ENCODE data around the gene TRHDE. TPM values are rescaled to one million over a fixed set of nuclear protein-coding genes. Genes with fewer than 3 reads are reported as not detected.

Gene TRHDE
- total and polyA plus RNA-seq, 9 of the 15 experiments (the other 6 are each of a cell fraction or from before 2014, with no cell fraction given), result 0.03 to 0.29 (median 0.09) TPM

- Histone ChIP-seq H3K27ac (ENCODE audit: extremely low read depth, low read depth, low read length) (no peak overlapping the region), H4K20me1 (replicated peaks; ENCODE audit: control insufficient read depth, insufficient read depth, low read length) (no peaks in the 10 kb centered on the region), H3K9me3 (replicated peaks; ENCODE audit: control insufficient read depth, insufficient read depth, low read depth, low read length) (no peaks in the 10 kb centered on the region), H3K79me2 (ENCODE audit: control insufficient read depth, insufficient read depth, low read length) (no peaks in the 10 kb centered on the region), H3K4me1 (replicated peaks in 1 of 2; ENCODE audit: control insufficient read depth in 2 of 2, insufficient read depth in 2 of 2, low read length in 2 of 2) (no peaks in the 10 kb centered on the region), H3K4me3 (no peak overlapping the region), H3K4me2 (ENCODE audit: insufficient read depth, low read length) (no peak overlapping the region), H3K9me1 (ENCODE audit: control insufficient read depth, insufficient read depth, low read length) (no peaks in the 10 kb centered on the region), H3K9ac (ENCODE audit: insufficient read depth in 1 of 2, low read depth in 2 of 2, low read length in 2 of 2) (no peak overlapping the region), H2AFZ (ENCODE audit: low read depth, low read length) (no peak overlapping the region), H3K27me3 (ENCODE audit: control insufficient read depth in 2 of 2, insufficient read depth in 2 of 2, low read length in 2 of 2) (no peaks in the 10 kb centered on the region), H3K36me3 (ENCODE audit: control insufficient read depth, insufficient read depth, low read length) (no peaks in the 10 kb centered on the region)
- ChIA-PET POLR2A (no interaction called here), CTCF (ENCODE audit: low intra/inter-chr PET ratio) (no interaction called here)
- TF ChIP-seq ZNF174 (CRISPR knock-in tag; IDR thresholded peaks at IDR 0.05) (no peak), ZNF165 (CRISPR knock-in tag; IDR thresholded peaks at IDR 0.05; ENCODE audit: borderline replicate concordance) (no peak), TCF7L2 (IDR thresholded peaks at IDR 0.05; ENCODE audit: low read depth, low read length) (no peak), TRIM28 (IDR thresholded peaks at IDR 0.05) (no peak), ARID4B (CRISPR knock-in tag; IDR thresholded peaks at IDR 0.05) (no peak), PHB (CRISPR knock-in tag; IDR thresholded peaks at IDR 0.05) (no peak), ILF3 (IDR thresholded peaks at IDR 0.05; ENCODE audit: borderline replicate concordance) (no peak), PRPF4 (IDR thresholded peaks at IDR 0.05; ENCODE audit: insufficient read depth, low read depth, low read length, poor library complexity, severe bottlenecking) (no peak), PRDM10 (IDR thresholded peaks at IDR 0.05; ENCODE audit: partially characterized antibody) (no peak), ZNF133 (CRISPR knock-in tag; IDR thresholded peaks at IDR 0.05) (no peak), SNIP1 (IDR thresholded peaks at IDR 0.05; ENCODE audit: low read depth) (no peak), SIX5 (IDR thresholded peaks at IDR 0.05; ENCODE audit: borderline replicate concordance in 1 of 2, insufficient read depth in 1 of 2, low read depth in 1 of 2, low read length in 2 of 2) (no peak), ZFPM2 (CRISPR knock-in tag; IDR thresholded peaks at IDR 0.05) (no peak), ID3 (CRISPR knock-in tag; IDR thresholded peaks at IDR 0.05) (no peak), ID3 (tag; IDR thresholded peaks at IDR 0.05) (no peak), ARHGAP35 (IDR thresholded peaks at IDR 0.05; ENCODE audit: partially characterized antibody) (no peak)
- WGBS (ENCODE audit: insufficient coverage, low coverage, missing lambda C conversion rate), result 8% methylated on average over 2 of the region's 3 CpGs
- in situ Hi-C loops (cut with MboI) (no loop called here), intact Hi-C loops (cut with micrococcal nuclease) (no loop called here)
- ATAC-seq, result no peak
- DNase-seq (ENCODE audit: extremely low read depth in 1 of 4, low spot score in 3 of 4), result no peak
- BruUV-seq (replicated peaks), result no TSS peak
- no peak for FAIRE-seq
These were observed 196.3 kb downstream of the TRHDE start for GRCh38 chr12:72468505-72468904.
